Small intestine (tissue), 7 donors: ENCODE measurements around the gene CACNA1S. TPM values are rescaled to one million over a fixed set of nuclear protein-coding genes. Genes with fewer than 3 reads are reported as not detected.

Source experiments
- DNase-seq, 2 donors: peaks; one replicate each; pipeline versions ENCODE4 v3.0.0 to v3.0.0-alpha.2; 2013
- FAIRE-seq: peaks from 2 replicates; lab custom pipeline; 2012; peaks lifted over from hg19 to GRCh38; lab: Jason Lieb, UNC
- H3K27ac ChIP-seq, 3 donors: one replicate each; pipeline ENCODE4 v1.5.1; 2013; ENCODE audit warnings: low read length in 2 of 3, mild to moderate bottlenecking in 2 of 3, control low read depth in 1 of 3, inconsistent platforms in 1 of 3, low read depth in 1 of 3, moderate library complexity in 1 of 3
- H3K27me3 ChIP-seq, 3 donors: one replicate each; pipeline ENCODE4 v1.6.1; 2013; ENCODE audit warnings: low read length in 3 of 3, inconsistent platforms in 1 of 3; ENCODE audit not compliant: control insufficient read depth in 3 of 3, insufficient read depth in 3 of 3
- H3K36me3 ChIP-seq, 3 donors: one replicate each; pipeline ENCODE4 v1.6.1; 2013; ENCODE audit warnings: low read length in 3 of 3, inconsistent platforms in 1 of 3, low read depth in 1 of 3, mild to moderate bottlenecking in 1 of 3, moderate library complexity in 1 of 3; ENCODE audit not compliant: control insufficient read depth in 3 of 3, insufficient read depth in 2 of 3
- H3K4me1 ChIP-seq, 3 donors: one replicate each; pipeline ENCODE4 v1.6.1; 2013; ENCODE audit warnings: low read length in 2 of 3, inconsistent platforms in 1 of 3, low read depth in 1 of 3, mild to moderate bottlenecking in 1 of 3, moderate library complexity in 1 of 3; ENCODE audit not compliant: control insufficient read depth in 3 of 3, insufficient read depth in 2 of 3
- H3K4me3 ChIP-seq, 3 donors: one replicate each; pipeline ENCODE4 v1.5.1; 2013; ENCODE audit warnings: low read length in 3 of 3, control low read depth in 1 of 3, inconsistent platforms in 1 of 3, low read depth in 1 of 3, mild to moderate bottlenecking in 1 of 3, moderate library complexity in 1 of 3
- H3K9me3 ChIP-seq, 2 donors: one replicate each; pipeline ENCODE4 v1.6.1; 2013; ENCODE audit warnings: low read depth in 1 of 2, low read length in 1 of 2; ENCODE audit not compliant: control insufficient read depth in 2 of 2, insufficient read depth in 1 of 2
- whole genome bisulfite sequencing, 3 donors: extraction: QIAGEN DNeasy Blood & Tissue Kit; methylation state at CpG; one replicate each; pipeline ENCODE4 v1.1.7; 2013; 5-methylcytosine and 5-hydroxymethylcytosine counted together
- polyA plus RNA-seq, 4 donors: library from polyadenylated mRNA; stranded (reverse) in 3 of 4; unstranded in 1 of 4; fragments of 200-250 nt in 3 of 4; fragments of 120-200 nt in 1 of 4; gene quantifications; one replicate each; pipeline versions ENCODE4 v1.2.1 to v1.2.3, GENCODE V29; 2013
- donor health status: healthy with polysubstance abuse.
- donor health status: control.
- donor health status: control.
- donor health status: Bipolar disorder and iron deficiency.
- donor health status: healthy.

Gene CACNA1S
- polyA plus RNA-seq, 4 donors, result 0.01 to 0.24 TPM; not detected in 2

DNA sequence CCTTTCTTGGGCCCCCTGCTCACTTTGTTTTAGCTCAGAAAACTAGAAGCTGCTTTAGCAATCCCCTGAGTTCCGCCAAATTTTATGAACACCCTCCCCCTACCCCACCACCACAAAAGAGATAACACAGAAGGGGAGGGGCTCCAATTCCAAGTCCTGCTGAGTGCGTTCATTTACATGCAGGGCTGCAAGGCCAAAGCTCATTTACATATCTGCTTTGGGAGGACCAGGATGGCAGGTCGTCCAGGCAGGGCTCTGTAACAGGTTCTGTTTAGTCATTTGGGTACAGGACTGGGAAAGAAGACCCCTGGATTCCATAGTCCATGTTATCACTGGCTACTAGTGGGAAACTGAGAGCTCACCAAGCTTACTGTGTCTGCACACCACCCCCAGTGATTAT, 52.8 kb downstream of the CACNA1S start:
- DNase-seq, result no peak
- WGBS, 3 donors, result 70 to 83% (median 78%) methylated on average over 3 of the region's 3 CpGs
- Histone ChIP-seq H3K4me3 (no peak overlapping the region), H3K9me3 (no peaks in the 10 kb centered on the region), H3K27ac (no peak overlapping the region), H3K36me3 (no peaks in the 10 kb centered on the region), H3K4me1 (peaks cover 0 to 5% (median 0%) of the 10 kb centered on the region in 3 donors), H3K27me3 (peaks cover 0 to 9% (median 0%) of the 10 kb centered on the region in 3 donors)
- FAIRE-seq, result no peak

DNA sequence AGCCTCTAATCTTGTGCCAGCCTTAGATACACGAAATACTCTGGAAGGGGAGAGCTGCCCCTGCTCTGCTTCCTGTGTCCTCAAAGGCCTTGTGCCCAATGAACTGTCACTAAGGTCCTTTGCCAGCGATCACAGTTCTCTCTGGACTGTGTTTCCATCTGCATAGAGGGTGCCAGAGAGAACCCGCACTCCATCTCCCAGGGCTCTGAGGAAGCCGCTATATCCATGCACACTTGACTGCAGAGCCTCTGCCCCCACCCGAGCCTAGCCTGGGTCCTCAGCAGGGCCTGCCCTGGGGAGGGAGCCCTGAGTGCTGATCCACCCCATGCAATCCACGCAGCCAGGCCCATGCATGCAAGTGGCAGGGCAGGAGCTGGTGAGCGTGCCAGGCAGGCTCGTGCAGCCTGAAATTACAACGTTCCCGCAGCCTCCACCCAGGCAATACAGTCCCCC, 58.1 kb downstream of the CACNA1S start:
- Histone ChIP-seq H3K27me3 (peaks cover 0 to 6% (median 0%) of the 10 kb centered on the region in 3 donors), H3K4me1 (peaks cover 0 to 2% (median 0%) of the 10 kb centered on the region in 3 donors), H3K27ac (no peak overlapping the region), H3K36me3 (no peaks in the 10 kb centered on the region), H3K4me3 (no peak overlapping the region), H3K9me3 (no peaks in the 10 kb centered on the region)
- FAIRE-seq, result no peak
- DNase-seq, result no peak
- 73 to 80% (median 76%) methylated on average over 10 of the region's 10 CpGs for WGBS, 3 donors

DNA sequence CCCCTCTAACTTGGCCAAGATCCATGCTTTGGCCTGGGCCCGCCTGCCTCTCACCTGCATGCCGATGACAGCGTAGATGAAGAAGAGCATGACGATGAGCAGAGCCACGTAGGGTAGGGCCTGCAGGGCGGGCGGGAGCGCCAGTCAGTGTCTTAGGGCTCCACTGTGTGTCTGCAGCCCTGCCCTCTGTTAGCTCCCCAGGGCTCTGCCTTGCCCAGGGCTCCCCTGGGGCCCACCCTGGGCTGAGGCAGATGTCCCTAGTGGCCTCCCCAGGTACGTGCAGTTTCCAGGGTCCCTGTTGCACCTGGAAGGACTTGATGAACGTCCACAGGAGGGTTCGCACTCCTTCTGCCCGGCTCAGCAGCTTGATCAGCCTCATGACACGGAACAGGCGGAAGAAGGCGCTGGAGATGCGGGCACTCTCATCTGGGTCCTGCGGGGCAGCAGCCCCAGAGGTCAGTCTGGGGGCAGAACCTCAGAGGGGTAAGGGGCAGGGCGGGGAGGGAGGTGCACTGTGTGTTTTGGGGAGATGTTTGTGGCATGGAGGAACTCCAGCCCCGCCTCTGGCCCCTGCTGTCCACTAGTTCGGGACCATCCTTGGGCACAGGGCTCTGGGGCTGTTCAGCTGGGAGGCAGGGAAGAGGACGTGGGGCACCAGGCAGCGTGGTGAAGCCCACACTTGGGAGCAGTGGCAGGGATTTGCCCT, 58.9 kb downstream of the CACNA1S start:
- Histone ChIP-seq H3K4me1 (peaks cover 0 to 2% (median 0%) of the 10 kb centered on the region in 3 donors), H3K4me3 (no peak overlapping the region), H3K27ac (no peak overlapping the region), H3K9me3 (no peaks in the 10 kb centered on the region), H3K36me3 (no peaks in the 10 kb centered on the region), H3K27me3 (peaks cover 0 to 4% (median 0%) of the 10 kb centered on the region in 3 donors)
- no peak for DNase-seq
- FAIRE-seq, result no peak
- WGBS, 3 donors, result 81 to 88% (median 88%) methylated on average over 22 of the region's 22 CpGs

DNA sequence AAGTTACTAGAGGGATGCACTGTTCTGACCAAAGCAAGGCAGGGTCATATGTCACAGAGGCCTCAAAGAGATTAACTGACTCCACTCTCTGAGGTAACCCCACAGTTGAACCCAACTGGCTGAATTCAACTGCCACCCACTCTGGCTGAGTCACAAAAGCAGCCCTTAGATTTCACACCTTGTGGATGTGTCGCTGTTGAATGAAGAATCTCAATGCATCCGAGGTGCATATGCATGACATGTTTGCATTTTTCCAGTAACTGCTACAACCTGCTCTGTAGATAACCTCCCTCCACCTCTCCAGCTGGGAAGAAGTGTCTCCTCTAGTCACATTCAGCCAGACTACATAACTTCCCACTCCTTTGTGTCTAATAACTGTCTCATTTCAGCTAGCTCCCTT, 60.8 kb downstream of the CACNA1S start:
- DNase-seq (no peak), FAIRE-seq (no peak)
- WGBS, 3 donors, result 88 to 95% (median 90%) methylated on average over 2 of the region's 2 CpGs
- Histone ChIP-seq H3K4me1 (peaks cover 0 to 2% (median 0%) of the 10 kb centered on the region in 3 donors), H3K27ac (no peak overlapping the region), H3K4me3 (no peak overlapping the region), H3K27me3 (peaks cover 0 to 9% (median 0%) of the 10 kb centered on the region in 3 donors), H3K36me3 (no peaks in the 10 kb centered on the region), H3K9me3 (no peaks in the 10 kb centered on the region)

DNA sequence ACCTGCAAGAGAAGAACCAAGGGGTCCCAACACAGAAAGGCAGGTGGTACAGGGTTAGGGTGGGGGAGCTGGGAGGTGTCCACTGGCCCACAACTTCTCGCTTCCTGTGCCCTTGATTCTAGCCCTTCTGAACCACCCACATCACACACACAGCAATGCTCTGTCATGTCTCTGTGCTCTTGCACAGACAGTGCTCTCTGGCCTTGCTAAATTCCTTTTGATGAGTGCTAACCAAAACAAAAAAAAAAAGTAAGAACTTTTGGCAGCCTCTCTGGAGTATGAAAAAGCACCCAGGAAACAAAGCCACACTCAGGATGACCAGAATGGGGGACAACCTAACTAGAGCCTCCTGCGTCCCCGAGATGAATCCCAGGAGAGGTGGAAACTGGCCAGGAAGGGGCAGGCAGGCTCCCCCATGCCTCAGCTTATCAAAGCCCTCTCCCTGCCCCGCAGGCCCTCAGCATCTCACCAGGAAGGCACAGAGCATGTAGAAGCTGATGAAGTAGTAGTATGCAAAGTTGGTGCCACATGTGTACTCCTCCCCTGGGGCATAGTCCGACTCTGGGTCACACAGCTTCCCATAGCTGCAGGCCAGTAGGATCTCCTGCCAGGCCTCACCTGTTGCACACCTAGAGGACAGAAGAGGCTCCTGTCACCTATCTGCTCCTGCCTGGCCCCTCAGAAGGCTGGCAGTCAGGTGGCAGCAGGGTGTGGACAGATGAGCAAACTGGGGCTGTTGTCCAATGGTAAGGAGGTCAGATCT, 61.5 kb downstream of the CACNA1S start:
- H3K27ac ChIP-seq, result no peak overlapping the region
- H3K4me3 ChIP-seq, result no peak overlapping the region
- WGBS, 3 donors, result 57 to 71% (median 65%) methylated on average over 5 of the region's 5 CpGs
- H3K4me1 ChIP-seq, result peaks cover 0 to 2% (median 0%) of the 10 kb centered on the region in 3 donors
- DNase-seq (peak; percentile 31 to 33), FAIRE-seq (no peak)
- H3K27me3 ChIP-seq, result peaks cover 0 to 9% (median 0%) of the 10 kb centered on the region in 3 donors
- no peaks in the 10 kb centered on the region for H3K36me3 ChIP-seq
- no peaks in the 10 kb centered on the region for H3K9me3 ChIP-seq

DNA sequence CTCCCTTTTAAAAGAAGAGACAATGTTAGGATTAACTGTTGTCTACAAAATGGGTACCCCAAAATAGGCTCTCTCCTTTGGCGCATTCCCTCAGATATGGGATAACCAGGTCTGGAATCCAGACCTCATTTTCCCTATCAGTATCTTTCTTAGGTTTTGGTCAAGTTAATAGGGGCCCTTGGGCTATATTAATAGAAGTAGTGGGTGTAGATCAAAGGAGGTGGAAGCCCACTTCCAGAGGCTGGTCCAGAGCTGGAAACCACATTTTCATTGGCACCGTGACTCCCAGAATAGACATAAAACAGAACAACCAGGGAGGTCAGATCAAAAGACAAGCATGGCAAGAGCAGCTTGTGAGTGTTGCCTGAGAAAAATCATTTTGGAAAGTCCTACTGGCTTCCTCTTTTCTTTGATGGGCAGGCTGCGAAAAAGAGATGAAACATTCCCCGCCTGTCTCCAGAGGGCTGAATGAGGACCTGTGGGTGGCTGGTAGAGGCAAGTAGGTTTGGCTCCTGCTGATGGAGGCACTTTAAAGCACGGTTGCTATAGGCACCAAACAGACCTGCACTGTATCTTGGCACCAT, 62.9 kb downstream of the CACNA1S start:
- H3K9me3 ChIP-seq, result no peaks in the 10 kb centered on the region
- peaks cover 0 to 9% (median 0%) of the 10 kb centered on the region in 3 donors for H3K27me3 ChIP-seq
- WGBS, 3 donors, result 82 to 87% (median 83%) methylated on average over 5 of the region's 5 CpGs
- no peak for FAIRE-seq
- peaks cover 0 to 2% (median 0%) of the 10 kb centered on the region in 3 donors for H3K4me1 ChIP-seq
- H3K36me3 ChIP-seq, result no peaks in the 10 kb centered on the region
- no peak for DNase-seq
- H3K4me3 ChIP-seq, result no peak overlapping the region
- H3K27ac ChIP-seq, result no peak overlapping the region

DNA sequence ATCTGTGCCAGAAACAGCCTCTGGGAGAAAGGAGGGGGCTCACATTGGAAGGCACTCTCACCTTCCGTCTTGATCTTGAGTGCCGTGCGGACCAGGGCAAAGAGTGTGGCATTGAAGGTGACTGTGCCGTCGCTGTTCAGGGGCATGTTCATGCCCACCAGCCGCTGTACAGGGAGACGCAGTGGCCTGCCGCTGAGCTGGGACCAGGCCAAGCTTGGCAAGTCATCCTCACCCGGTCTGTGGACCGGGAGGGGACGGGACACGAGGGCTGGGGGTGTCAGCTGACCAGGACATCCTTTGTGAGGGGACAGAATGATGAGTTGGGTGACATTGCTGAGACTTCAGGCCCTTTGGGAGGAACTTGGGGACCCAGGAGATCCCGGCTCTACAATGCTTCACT, 63.7 kb downstream of the CACNA1S start:
- Histone ChIP-seq H3K4me1 (no peaks in the 10 kb centered on the region), H3K36me3 (no peaks in the 10 kb centered on the region), H3K9me3 (no peaks in the 10 kb centered on the region), H3K4me3 (no peak overlapping the region), H3K27ac (no peak overlapping the region), H3K27me3 (peaks cover 0 to 12% (median 0%) of the 10 kb centered on the region in 3 donors)
- DNase-seq, result no peak
- 83 to 89% (median 83%) methylated on average over 13 of the region's 13 CpGs for WGBS, 3 donors
- no peak for FAIRE-seq

DNA sequence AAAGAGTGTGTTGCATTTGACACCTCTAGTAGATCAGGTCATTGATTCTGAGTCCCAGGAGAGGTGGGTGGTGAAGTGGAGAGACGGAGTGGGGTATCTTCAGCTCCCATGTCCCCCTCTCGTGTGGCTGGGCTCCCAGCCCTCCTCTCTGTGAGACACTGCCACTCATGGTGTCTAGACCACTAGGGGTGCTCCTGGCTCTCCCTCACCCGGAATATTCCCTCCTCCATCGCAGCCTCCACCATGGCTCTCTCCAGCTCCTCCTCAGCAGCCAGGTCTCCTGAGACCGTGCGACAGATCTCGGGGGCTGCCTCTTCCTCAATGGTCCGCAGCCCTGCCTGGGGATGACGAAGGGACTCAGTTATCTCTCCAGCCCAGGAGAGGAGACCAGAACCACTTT, 68.1 kb downstream of the CACNA1S start:
- H3K27ac ChIP-seq, result no peak overlapping the region
- no peaks in the 10 kb centered on the region for H3K9me3 ChIP-seq
- peaks cover 0 to 12% (median 0%) of the 10 kb centered on the region in 3 donors for H3K27me3 ChIP-seq
- peaks cover 0 to 5% (median 0%) of the 10 kb centered on the region in 3 donors for H3K4me1 ChIP-seq
- WGBS, 3 donors, result 83 to 89% (median 87%) methylated on average over 8 to 9 of the region's 9 CpGs
- no peak overlapping the region for H3K4me3 ChIP-seq
- H3K36me3 ChIP-seq, result no peaks in the 10 kb centered on the region
- DNase-seq (no peak), FAIRE-seq (no peak)
